Lower lobe of right lung (tissue), 2 donors: Measurements from ENCODE around the gene SYNGAP1. TPM values are rescaled to one million over a fixed set of nuclear protein-coding genes. Genes with fewer than 3 reads are reported as not detected.

ENCODE experiments used
- ATAC-seq, 2 donors: fragments of 200-7000 bp; cut with Tn5 transposase; one replicate each; pipeline ENCODE4 v1.9.1; 2020 to 2022; ENCODE audit warnings: mild to moderate bottlenecking in 2 of 2, moderate library complexity in 2 of 2
- DNase-seq: peaks from one replicate; pipeline ENCODE4 v3.0.0-alpha.2; 2020
- H3K27ac ChIP-seq: fragments of 200-600 bp; one replicate; pipeline ENCODE4 v1.8.0; 2022
- H3K27me3 ChIP-seq: fragments of 200-600 bp; one replicate; pipeline ENCODE4 v1.8.0; 2022; ENCODE audit warnings: low read depth
- H3K36me3 ChIP-seq: fragments of 200-600 bp; one replicate; pipeline ENCODE4 v1.8.0; 2022; ENCODE audit warnings: mild to moderate bottlenecking
- H3K4me1 ChIP-seq: fragments of 200-600 bp; one replicate; pipeline ENCODE4 v1.8.0; 2022
- H3K4me3 ChIP-seq: fragments of 200-600 bp; one replicate; pipeline ENCODE4 v1.8.0; 2022; ENCODE audit warnings: mild to moderate bottlenecking
- H3K9me3 ChIP-seq: fragments of 200-600 bp; one replicate; pipeline ENCODE4 v1.8.0; 2022
- intact Hi-C: fragments of 100-400 bp; cut with DNase I; formaldehyde crosslinking; loops from one replicate; pipeline ENCODE4 v1.11.0; 2022
- total RNA-seq: library from RNA; stranded (reverse); fragmentation: NEBNext Ultra II Directional; extraction: Animal tissue kit (Norgen Biotek cat#: 25700); gene quantifications from one replicate; pipeline ENCODE4 v1.2.1, GENCODE V29; 2021
- TF ChIP-seq, protein P1 (sequence below): fragments of 200-600 bp; IDR thresholded peaks from one replicate; pipeline ENCODE4 v1.8.0; 2022; ENCODE audit warnings: antibody characterized with exemption, mild to moderate bottlenecking
- donor health status: DM: no; HTN: yes; CAD: no; lungs with severe emphysema.

Gene SYNGAP1
- total RNA-seq, 1 donor from 2014 or later, result 21.6 TPM

DNA sequence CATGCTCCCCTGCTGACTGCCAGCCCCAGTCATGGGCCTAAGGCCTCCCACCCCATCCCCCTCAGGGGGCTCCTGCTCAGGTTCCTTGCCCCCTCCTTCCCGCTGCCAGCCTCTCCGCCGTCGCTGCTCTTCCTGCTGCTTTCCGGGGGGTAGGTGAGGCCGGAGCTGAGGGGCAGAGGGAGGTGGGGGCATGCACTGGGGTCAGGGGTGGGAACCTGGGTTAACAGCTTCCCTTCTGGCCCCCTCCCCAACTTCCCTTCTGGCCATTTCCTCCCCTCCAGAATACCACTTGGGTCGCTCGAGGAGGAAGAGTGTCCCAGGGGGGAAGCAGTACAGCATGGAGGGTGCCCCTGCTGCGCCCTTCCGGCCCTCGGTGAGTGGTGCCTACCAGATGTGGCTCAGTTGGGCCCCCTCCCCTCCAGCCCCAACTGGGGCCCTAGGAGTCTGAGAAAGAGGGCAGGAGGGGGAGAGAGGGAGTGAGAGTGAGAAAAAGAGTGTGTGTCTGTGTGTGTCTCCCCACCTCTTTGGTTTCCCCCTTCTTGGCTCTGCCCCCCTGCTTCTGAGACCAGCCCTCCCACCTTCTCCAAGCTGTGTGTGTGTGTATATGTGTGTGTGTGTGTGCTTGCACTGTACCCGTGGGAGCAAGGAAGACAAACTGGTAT is 12.1 kb downstream of the SYNGAP1 start:
- TF ChIP-seq, protein P1, sequence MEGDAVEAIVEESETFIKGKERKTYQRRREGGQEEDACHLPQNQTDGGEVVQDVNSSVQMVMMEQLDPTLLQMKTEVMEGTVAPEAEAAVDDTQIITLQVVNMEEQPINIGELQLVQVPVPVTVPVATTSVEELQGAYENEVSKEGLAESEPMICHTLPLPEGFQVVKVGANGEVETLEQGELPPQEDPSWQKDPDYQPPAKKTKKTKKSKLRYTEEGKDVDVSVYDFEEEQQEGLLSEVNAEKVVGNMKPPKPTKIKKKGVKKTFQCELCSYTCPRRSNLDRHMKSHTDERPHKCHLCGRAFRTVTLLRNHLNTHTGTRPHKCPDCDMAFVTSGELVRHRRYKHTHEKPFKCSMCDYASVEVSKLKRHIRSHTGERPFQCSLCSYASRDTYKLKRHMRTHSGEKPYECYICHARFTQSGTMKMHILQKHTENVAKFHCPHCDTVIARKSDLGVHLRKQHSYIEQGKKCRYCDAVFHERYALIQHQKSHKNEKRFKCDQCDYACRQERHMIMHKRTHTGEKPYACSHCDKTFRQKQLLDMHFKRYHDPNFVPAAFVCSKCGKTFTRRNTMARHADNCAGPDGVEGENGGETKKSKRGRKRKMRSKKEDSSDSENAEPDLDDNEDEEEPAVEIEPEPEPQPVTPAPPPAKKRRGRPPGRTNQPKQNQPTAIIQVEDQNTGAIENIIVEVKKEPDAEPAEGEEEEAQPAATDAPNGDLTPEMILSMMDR, result no peak
- H3K27ac ChIP-seq, result no peak overlapping the region
- peaks cover 44% of the 10 kb centered on the region for H3K4me1 ChIP-seq
- no peak for ATAC-seq
- DNase-seq, result peak; percentile 39
- no peaks in the 10 kb centered on the region for H3K9me3 ChIP-seq
- H3K4me3 ChIP-seq, result no peak overlapping the region
- intact Hi-C loops, result no loop called here
- H3K36me3 ChIP-seq, result peaks cover 21% of the 10 kb centered on the region
- no peaks in the 10 kb centered on the region for H3K27me3 ChIP-seq

DNA sequence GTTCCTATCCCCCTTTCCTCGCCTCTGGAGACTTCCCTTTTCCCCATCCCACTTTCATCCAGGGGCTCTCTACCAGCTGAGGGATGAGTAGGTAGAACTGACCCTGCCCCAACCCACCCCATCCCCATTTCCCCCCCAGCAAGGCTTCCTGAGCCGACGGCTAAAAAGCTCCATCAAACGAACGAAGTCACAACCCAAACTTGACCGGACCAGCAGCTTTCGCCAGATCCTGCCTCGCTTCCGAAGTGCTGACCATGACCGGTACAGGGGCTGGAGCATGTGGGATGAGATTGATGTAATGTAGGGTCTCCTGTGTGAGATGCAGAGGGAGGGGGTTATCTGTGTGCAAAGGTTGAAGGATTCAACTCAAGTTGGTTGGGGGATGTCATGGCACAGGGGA is 12.7 kb downstream of the SYNGAP1 start:
- H3K36me3 ChIP-seq, result peaks cover 26% of the 10 kb centered on the region
- ATAC-seq (no peak), DNase-seq (no peak)
- H3K4me1 ChIP-seq, result peaks cover 38% of the 10 kb centered on the region
- no peaks in the 10 kb centered on the region for H3K9me3 ChIP-seq
- H3K27me3 ChIP-seq, result no peaks in the 10 kb centered on the region
- TF ChIP-seq, protein P1, result no peak
- H3K4me3 ChIP-seq, result no peak overlapping the region
- intact Hi-C loops, result no loop called here
- no peak overlapping the region for H3K27ac ChIP-seq

DNA sequence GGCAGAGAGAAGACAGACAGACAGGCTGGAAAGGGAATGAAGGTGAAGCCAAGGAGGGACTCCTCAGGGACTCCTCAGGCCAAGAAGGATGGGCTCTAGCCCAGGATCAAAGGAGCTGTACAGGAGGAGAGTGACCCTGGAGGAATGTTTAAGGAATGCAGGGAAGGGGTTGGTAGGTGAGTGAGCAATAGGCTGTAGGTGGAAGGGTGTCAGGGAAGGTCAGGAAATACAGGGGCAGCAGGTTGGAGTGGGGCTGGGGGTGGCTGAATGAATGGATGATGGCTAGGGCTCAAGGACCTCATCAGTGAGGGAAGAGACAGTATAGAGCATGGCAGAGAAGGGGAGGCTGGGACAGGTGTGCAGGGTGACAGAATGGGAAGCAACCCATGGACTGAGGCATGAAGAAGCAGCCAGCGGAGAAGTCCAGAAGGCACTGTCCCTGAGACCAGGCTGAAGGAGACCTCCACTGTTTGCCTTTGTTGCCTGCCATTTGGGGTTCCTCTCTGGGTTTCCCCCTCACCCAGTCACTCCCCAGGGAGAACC is 13.2 kb downstream of the SYNGAP1 start:
- TF ChIP-seq, protein P1, result no peak
- no peaks in the 10 kb centered on the region for H3K27me3 ChIP-seq
- peaks cover 38% of the 10 kb centered on the region for H3K4me1 ChIP-seq
- no peak for DNase-seq
- H3K27ac ChIP-seq, result no peak overlapping the region
- H3K9me3 ChIP-seq, result no peaks in the 10 kb centered on the region
- ATAC-seq, result no peak
- no peak overlapping the region for H3K4me3 ChIP-seq
- H3K36me3 ChIP-seq, result peaks cover 31% of the 10 kb centered on the region
- intact Hi-C loops, result no loop called here

DNA sequence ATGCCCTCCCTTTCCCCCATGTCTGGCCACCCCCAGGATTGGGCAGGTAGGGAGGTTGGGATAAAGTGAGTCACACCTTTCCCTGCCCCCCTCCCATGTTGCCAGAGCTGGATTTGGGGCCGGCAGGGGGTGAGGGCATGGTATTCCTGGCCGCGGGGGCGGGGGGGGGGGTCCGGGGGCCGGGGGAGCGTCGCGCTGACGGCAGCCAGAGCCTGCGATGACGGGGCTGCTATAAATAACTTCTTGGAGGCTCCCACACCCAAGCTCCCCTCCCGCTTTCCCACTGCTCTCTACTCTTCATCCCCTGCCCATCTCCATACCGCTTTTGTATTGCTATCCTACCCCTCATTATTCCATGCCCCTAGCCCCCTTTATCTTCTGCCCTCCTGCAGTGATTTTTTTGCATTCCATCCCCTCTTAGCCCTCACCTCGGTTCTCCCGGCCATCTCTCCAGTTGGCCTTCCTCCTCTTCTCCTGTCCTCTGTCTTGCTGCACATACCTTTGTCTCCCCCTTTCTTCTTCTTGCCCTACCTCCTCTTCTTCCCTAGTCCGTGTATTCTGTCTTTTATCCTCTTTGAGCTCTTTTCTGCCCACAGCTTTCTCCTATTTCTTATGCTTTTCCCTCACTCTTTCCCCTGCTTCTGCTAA is 13.8 kb downstream of the SYNGAP1 start:
- Histone ChIP-seq H3K9me3 (no peaks in the 10 kb centered on the region), H3K4me1 (peaks cover 32% of the 10 kb centered on the region), H3K36me3 (peaks cover 37% of the 10 kb centered on the region), H3K4me3 (no peak overlapping the region), H3K27me3 (no peaks in the 10 kb centered on the region), H3K27ac (no peak overlapping the region)
- intact Hi-C loops, result no loop called here
- TF ChIP-seq, protein P1, result no peak
- DNase-seq, result no peak
- no peak for ATAC-seq

DNA sequence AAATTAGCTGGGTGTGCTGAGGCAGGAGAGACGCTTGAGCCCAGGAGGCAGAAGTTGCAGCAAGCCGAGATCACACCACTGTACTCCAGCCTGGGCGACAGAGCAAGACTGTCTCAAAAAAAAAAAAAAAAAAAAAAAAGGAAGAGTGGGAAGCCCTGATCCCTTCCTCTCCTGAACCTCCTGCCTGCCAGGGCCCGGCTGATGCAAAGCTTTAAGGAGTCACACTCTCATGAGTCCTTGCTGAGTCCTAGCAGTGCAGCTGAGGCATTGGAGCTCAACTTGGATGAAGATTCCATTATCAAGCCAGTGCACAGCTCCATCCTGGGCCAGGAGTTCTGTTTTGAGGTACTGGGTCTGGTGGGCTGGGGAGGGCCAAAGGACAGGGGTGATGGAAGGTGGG is 15.1 kb downstream of the SYNGAP1 start:
- Histone ChIP-seq H3K36me3 (peaks cover 43% of the 10 kb centered on the region), H3K27ac (no peak overlapping the region), H3K4me3 (no peak overlapping the region), H3K9me3 (no peaks in the 10 kb centered on the region), H3K4me1 (peaks cover 19% of the 10 kb centered on the region), H3K27me3 (no peaks in the 10 kb centered on the region)
- no peak for ATAC-seq
- intact Hi-C loops, result no loop called here
- TF ChIP-seq, protein P1, result no peak
- DNase-seq, result no peak
